BLaER1 (cell line): ENCODE data around the gene PDE3A.

Source experiments
- H3K27ac ChIP-seq: shearing (Covaris generic); formaldehyde crosslinking; 2 replicates; pipeline ENCODE4 v1.8.1; 2022
- H3K27me3 ChIP-seq: shearing (Covaris generic); formaldehyde crosslinking; 2 replicates; pipeline ENCODE4 v1.8.1; 2022
- H3K36me3 ChIP-seq: shearing (Covaris generic); formaldehyde crosslinking; 2 replicates; pipeline ENCODE4 v1.8.1; 2022
- H3K4me1 ChIP-seq: shearing (Covaris generic); formaldehyde crosslinking; 2 replicates; pipeline ENCODE4 v1.8.1; 2022
- H3K4me2 ChIP-seq: shearing (Covaris generic); formaldehyde crosslinking; 2 replicates; pipeline ENCODE4 v1.8.1; 2022
- H3K4me3 ChIP-seq: shearing (Covaris generic); formaldehyde crosslinking; 2 replicates; pipeline ENCODE4 v1.8.1; 2022
- H3K9ac ChIP-seq: shearing (Covaris generic); formaldehyde crosslinking; 2 replicates; pipeline ENCODE4 v1.8.1; 2022
- H3K9me3 ChIP-seq: shearing (Covaris generic); formaldehyde crosslinking; 2 replicates; pipeline ENCODE4 v1.8.1; 2022
- H4K20me1 ChIP-seq: shearing (Covaris generic); formaldehyde crosslinking; 2 replicates; pipeline ENCODE4 v1.8.1; 2022
- Cebpa-rat ChIP-seq: shearing (Covaris generic); IDR thresholded peaks from 2 replicates; pipeline ENCODE4 v1.8.1; 2022

The PDE3A gene

GRCh38 chr12:20356048-20356447 lies 12.3 kb upstream of the PDE3A start:
- H3K27me3 ChIP-seq: no peaks in the 10 kb centered on the region
- no peaks in the 10 kb centered on the region for H3K4me1 ChIP-seq
- no peaks in the 10 kb centered on the region for H3K36me3 ChIP-seq
- H3K9ac ChIP-seq: no peak overlapping the region
- no peaks in the 10 kb centered on the region for H4K20me1 ChIP-seq
- H3K4me2 ChIP-seq: no peak overlapping the region
- H3K4me3 ChIP-seq: no peak overlapping the region
- H3K27ac ChIP-seq: no peak overlapping the region
- no peak for TF ChIP-seq Cebpa-rat
- no peaks in the 10 kb centered on the region for H3K9me3 ChIP-seq

GRCh38 chr12:20360407-20360806 lies 7.9 kb upstream of the PDE3A start:
- no peak overlapping the region for H3K27ac ChIP-seq
- no peaks in the 10 kb centered on the region for H3K4me1 ChIP-seq
- H3K27me3 ChIP-seq: no peaks in the 10 kb centered on the region
- H4K20me1 ChIP-seq: no peaks in the 10 kb centered on the region
- H3K4me3 ChIP-seq: no peak overlapping the region
- no peaks in the 10 kb centered on the region for H3K36me3 ChIP-seq
- no peak overlapping the region for H3K9ac ChIP-seq
- H3K9me3 ChIP-seq: no peaks in the 10 kb centered on the region
- TF ChIP-seq Cebpa-rat: no peak
- no peak overlapping the region for H3K4me2 ChIP-seq

- H3K4me3 ChIP-seq: no peak overlapping the region
- no peak overlapping the region for H3K9ac ChIP-seq
- H3K36me3 ChIP-seq: no peaks in the 10 kb centered on the region
- H3K27ac ChIP-seq: no peak overlapping the region
- no peaks in the 10 kb centered on the region for H3K4me1 ChIP-seq
- TF ChIP-seq Cebpa-rat: no peak
- no peaks in the 10 kb centered on the region for H3K27me3 ChIP-seq
- no peak overlapping the region for H3K4me2 ChIP-seq
- no peaks in the 10 kb centered on the region for H4K20me1 ChIP-seq
- no peaks in the 10 kb centered on the region for H3K9me3 ChIP-seq
Observed at GRCh38 chr12:20361416-20361815, 6.9 kb upstream of the PDE3A start.

GRCh38 chr12:20364501-20364900 lies 3.8 kb upstream of the PDE3A start:
- no peaks in the 10 kb centered on the region for H4K20me1 ChIP-seq
- no peaks in the 10 kb centered on the region for H3K4me1 ChIP-seq
- no peak overlapping the region for H3K9ac ChIP-seq
- H3K27ac ChIP-seq: no peak overlapping the region
- H3K27me3 ChIP-seq: no peaks in the 10 kb centered on the region
- H3K4me2 ChIP-seq: no peak overlapping the region
- no peak for TF ChIP-seq Cebpa-rat
- peaks cover 16% of the 10 kb centered on the region for H3K9me3 ChIP-seq
- no peak overlapping the region for H3K4me3 ChIP-seq
- H3K36me3 ChIP-seq: no peaks in the 10 kb centered on the region

- H3K4me2 ChIP-seq: no peak overlapping the region
- no peaks in the 10 kb centered on the region for H3K27me3 ChIP-seq
Observed at GRCh38 chr12:20366776-20367409, 1.4 kb upstream of the PDE3A start.

GRCh38 chr12:20367583-20368113 lies 689 bp upstream of the PDE3A start:
- Histone ChIP-seq H3K27ac (no peak overlapping the region), H3K4me2 (no peak overlapping the region), H3K36me3 (no peaks in the 10 kb centered on the region), H3K9ac (no peak overlapping the region), H3K27me3 (no peaks in the 10 kb centered on the region), H3K9me3 (peaks cover 23% of the 10 kb centered on the region), H3K4me3 (no peak overlapping the region), H4K20me1 (no peaks in the 10 kb centered on the region), H3K4me1 (no peaks in the 10 kb centered on the region)
- TF ChIP-seq Cebpa-rat: no peak

More at GRCh38 chr12:20366776-20367409, 1.4 kb upstream of the PDE3A start:
- Histone ChIP-seq H3K4me3 (no peak overlapping the region), H3K4me1 (no peaks in the 10 kb centered on the region), H3K36me3 (no peaks in the 10 kb centered on the region), H3K27ac (no peak overlapping the region), H3K9ac (no peak overlapping the region), H4K20me1 (no peaks in the 10 kb centered on the region), H3K9me3 (peaks cover 23% of the 10 kb centered on the region)
- TF ChIP-seq Cebpa-rat: no peak

- TF ChIP-seq Cebpa-rat: no peak
- Histone ChIP-seq H4K20me1 (no peaks in the 10 kb centered on the region), H3K9me3 (peaks cover 23% of the 10 kb centered on the region), H3K27me3 (no peaks in the 10 kb centered on the region), H3K4me1 (no peaks in the 10 kb centered on the region), H3K4me3 (no peak overlapping the region), H3K36me3 (no peaks in the 10 kb centered on the region), H3K4me2 (no peak overlapping the region), H3K27ac (no peak overlapping the region), H3K9ac (no peak overlapping the region)
Observed at GRCh38 chr12:20368651-20369304, 441 bp downstream of the PDE3A start.

GRCh38 chr12:20369305-20370013 lies 1.1 kb downstream of the PDE3A start:
- H4K20me1 ChIP-seq: no peaks in the 10 kb centered on the region
- no peak for TF ChIP-seq Cebpa-rat
- H3K9ac ChIP-seq: no peak overlapping the region
- no peak overlapping the region for H3K4me2 ChIP-seq
- no peak overlapping the region for H3K27ac ChIP-seq
- no peaks in the 10 kb centered on the region for H3K4me1 ChIP-seq
- H3K27me3 ChIP-seq: no peaks in the 10 kb centered on the region
- no peak overlapping the region for H3K4me3 ChIP-seq
- peaks cover 23% of the 10 kb centered on the region for H3K9me3 ChIP-seq
- H3K36me3 ChIP-seq: no peaks in the 10 kb centered on the region

- no peak overlapping the region for H3K4me2 ChIP-seq
- peaks cover 23% of the 10 kb centered on the region for H3K9me3 ChIP-seq
- no peak overlapping the region for H3K4me3 ChIP-seq
- H3K36me3 ChIP-seq: no peaks in the 10 kb centered on the region
- TF ChIP-seq Cebpa-rat: no peak
- no peak overlapping the region for H3K27ac ChIP-seq
- H4K20me1 ChIP-seq: no peaks in the 10 kb centered on the region
- no peaks in the 10 kb centered on the region for H3K4me1 ChIP-seq
- H3K27me3 ChIP-seq: no peaks in the 10 kb centered on the region
- no peak overlapping the region for H3K9ac ChIP-seq
Observed at GRCh38 chr12:20370014-20370386, 1.7 kb downstream of the PDE3A start.
